Activated B cell treated with CpG ODN at 0.5 μM for 24 hours (primary cell): ENCODE data around the gene SMAD6. TPM values are rescaled to one million over a fixed set of nuclear protein-coding genes. Genes with fewer than 3 reads are reported as not detected.

Experiments used
- ATAC-seq: fragments of 200-7000 bp; cut with Tn5 transposase; one replicate; pipeline ENCODE4 v1.10.0; 2021; ENCODE audit warnings: low read depth, mild to moderate bottlenecking, moderate library complexity
- CTCF ChIA-PET: fragments of 350-600 bp; sonication (Branson Sonifier 250); formaldehyde crosslinking; loops from one replicate; lab custom pipeline; 2021; ENCODE audit warnings: antibody characterized with exemption; lab: Charles Lee
- POLR2A ChIA-PET: fragments of 350-600 bp; sonication (Branson Sonifier 250); formaldehyde crosslinking; loops from one replicate; lab custom pipeline; 2021; ENCODE audit warnings: antibody characterized with exemption; lab: Charles Lee
- DNase-seq: peaks from one replicate; pipeline ENCODE4 v3.0.0; 2022
- H3K27ac Mint-ChIP-seq: one replicate; pipeline ENCODE4 v1.8.0; 2020; ENCODE audit warnings: mixed read lengths
- H3K27me3 Mint-ChIP-seq: one replicate; pipeline ENCODE4 v1.8.0; 2021; ENCODE audit warnings: mixed read lengths
- H3K36me3 Mint-ChIP-seq: one replicate; pipeline ENCODE4 v1.8.0; 2021; ENCODE audit warnings: low read depth, mixed read lengths
- H3K4me1 Mint-ChIP-seq: one replicate; pipeline ENCODE4 v1.8.0; 2021; ENCODE audit warnings: mixed read lengths
- H3K4me3 Mint-ChIP-seq: one replicate; pipeline ENCODE4 v1.8.0; 2020; ENCODE audit warnings: mild to moderate bottlenecking, mixed read lengths
- H3K9me3 Mint-ChIP-seq: one replicate; pipeline ENCODE4 v1.8.0; 2020; ENCODE audit warnings: mixed read lengths
- CTCF ChIP-seq: fragments of 200-600 bp; IDR thresholded peaks from one replicate; pipeline ENCODE4 v1.8.0; 2022; ENCODE audit warnings: antibody characterized with exemption, mild to moderate bottlenecking
- intact Hi-C: fragments of 100-400 bp; cut with micrococcal nuclease; formaldehyde crosslinking; loops from one replicate; pipeline ENCODE4 v1.15.1; 2024
- total RNA-seq: library from RNA; stranded (reverse); gene quantifications from 2 replicates; pipeline ENCODE4 v1.2.3, GENCODE V29; 2022

Gene SMAD6
- total RNA-seq, 1 donor from 2014 or later, result 0.04 TPM

- POLR2A ChIA-PET, result no interaction called here
Observed at GRCh38 chr15:66654739-66655375, 47.2 kb upstream of the SMAD6 start.

GRCh38 chr15:66655511-66655910 is 46.5 kb upstream of the SMAD6 start:
- H3K4me3 Mint-ChIP-seq, result peak overlapping the region; percentile 55
- no peak overlapping the region for H3K27ac Mint-ChIP-seq
- H3K4me1 Mint-ChIP-seq, result peaks cover 12% of the 10 kb centered on the region
- H3K36me3 Mint-ChIP-seq, result no peaks in the 10 kb centered on the region
- ChIA-PET POLR2A (no interaction called here), CTCF (no interaction called here)
- no peaks in the 10 kb centered on the region for H3K9me3 Mint-ChIP-seq
- DNase-seq (no peak), ATAC-seq (no peak)
- intact Hi-C loops, result no loop called here
- H3K27me3 Mint-ChIP-seq, result peaks cover 32% of the 10 kb centered on the region
- no peak for TF ChIP-seq CTCF

More at GRCh38 chr15:66654739-66655375, 47.2 kb upstream of the SMAD6 start:
- H3K36me3 Mint-ChIP-seq, result no peaks in the 10 kb centered on the region
- ATAC-seq, result peak; percentile 37
- H3K27ac Mint-ChIP-seq, result no peak overlapping the region
- no peak for TF ChIP-seq CTCF
- peak overlapping the region; percentile 55 for H3K4me3 Mint-ChIP-seq
- DNase-seq, result no peak
- H3K9me3 Mint-ChIP-seq, result no peaks in the 10 kb centered on the region
- H3K27me3 Mint-ChIP-seq, result peaks cover 32% of the 10 kb centered on the region
- intact Hi-C loops, result no loop called here
- peaks cover 12% of the 10 kb centered on the region for H3K4me1 Mint-ChIP-seq
- CTCF ChIA-PET, result no interaction called here

- ATAC-seq (no peak), DNase-seq (no peak)
- Mint-ChIP-seq H3K36me3 (no peaks in the 10 kb centered on the region), H3K27ac (no peak overlapping the region), H3K4me3 (no peak overlapping the region), H3K4me1 (peaks cover 12% of the 10 kb centered on the region), H3K9me3 (no peaks in the 10 kb centered on the region), H3K27me3 (peaks cover 32% of the 10 kb centered on the region)
- no peak for TF ChIP-seq CTCF
- ChIA-PET POLR2A (no interaction called here), CTCF (no interaction called here)
- intact Hi-C loops, result no loop called here
Observed at GRCh38 chr15:66655997-66656396, 46.0 kb upstream of the SMAD6 start.

- no peak for TF ChIP-seq CTCF
- ChIA-PET POLR2A (no interaction called here), CTCF (no interaction called here)
- Mint-ChIP-seq H3K36me3 (no peaks in the 10 kb centered on the region), H3K27ac (no peak overlapping the region), H3K9me3 (no peaks in the 10 kb centered on the region), H3K27me3 (peaks cover 32% of the 10 kb centered on the region), H3K4me1 (peaks cover 12% of the 10 kb centered on the region), H3K4me3 (no peak overlapping the region)
- ATAC-seq (no peak), DNase-seq (no peak)
- intact Hi-C loops, result no loop called here
Observed at GRCh38 chr15:66657185-66658020, 44.6 kb upstream of the SMAD6 start.

- Mint-ChIP-seq H3K27ac (no peak overlapping the region), H3K4me1 (peaks cover 12% of the 10 kb centered on the region), H3K27me3 (peaks cover 30% of the 10 kb centered on the region), H3K36me3 (no peaks in the 10 kb centered on the region), H3K4me3 (no peak overlapping the region), H3K9me3 (no peaks in the 10 kb centered on the region)
- ATAC-seq (no peak), DNase-seq (no peak)
- intact Hi-C loops, result no loop called here
- ChIA-PET POLR2A (no interaction called here), CTCF (no interaction called here)
- TF ChIP-seq CTCF, result no peak
Observed at GRCh38 chr15:66658044-66658443, 44.0 kb upstream of the SMAD6 start.
